K562 (cell line): ENCODE data around the gene TSSK2. TPM values are rescaled to one million over a fixed set of nuclear protein-coding genes. Genes with fewer than 3 reads are reported as not detected.

ENCODE experiments used
- CBX5 ChIP-seq: IDR thresholded peaks from 2 replicates; pipeline ENCODE4 v1.6.1; 2014; ENCODE audit warnings: low read depth, borderline replicate concordance
- MEF2A ChIP-seq: IDR thresholded peaks from 2 replicates; pipeline ENCODE4 v1.6.1; 2011; ENCODE audit warnings: low read depth, mild to moderate bottlenecking, low read length, moderate library complexity; ENCODE audit not compliant: control insufficient read depth
- NRF1 ChIP-seq, 2 experiments: fragments of 450-650 bp; IDR thresholded peaks in 1 of 2; conservative IDR thresholded peaks in 1 of 2; 2 replicates each; pipeline ENCODE4 v1.6.1; 2014; ENCODE audit warnings: mild to moderate bottlenecking in 2 of 2
- POLR2AphosphoS5 ChIP-seq: IDR thresholded peaks from 2 replicates; pipeline ENCODE4 v1.6.1; 2011; ENCODE audit warnings: mild to moderate bottlenecking, low read depth, low read length, moderate library complexity; ENCODE audit not compliant: control insufficient read depth, insufficient read depth
- SLC30A9 ChIP-seq: fragments of 250-450 bp; sonication (Bioruptor Pico); IDR thresholded peaks from 2 replicates; pipeline ENCODE4 v1.8.0; 2022; ENCODE audit warnings: mild to moderate bottlenecking, moderate library complexity
- TCF3 ChIP-seq: sonication (generic); formaldehyde crosslinking; IDR thresholded peaks from 2 replicates; pipeline ENCODE4 v1.4.0; 2020; ENCODE audit warnings: mild to moderate bottlenecking, missing genetic modification reagents
- polyA plus RNA-seq, 8 experiments: library from polyadenylated mRNA; depleted of rRNA in 4 of 8; stranded (reverse) in 5 of 8; unstranded in 3 of 8; fragments of >200 nt; fragmentation: Nextera tagmentation in 2 of 8; fragmentation: Illumina TruSeq in 1 of 8; extraction: Ambion mirVana in 2 of 8; extraction: Trizol in 1 of 8; gene quantifications; 2 replicates each; pipeline versions ENCODE4 v1.2.1 to v1.2.3, GENCODE V29; 2011 to 2014; ENCODE audit warnings: inconsistent platforms in 1 of 8, missing spikeins in 1 of 8
- total RNA-seq, 7 experiments: library from RNA; depleted of rRNA in 6 of 7; stranded (reverse); fragments of >200 nt in 6 of 7; fragmentation: Illumina TruSeq in 2 of 7; extraction: Trizol in 2 of 7; gene quantifications; 2 replicates each; pipeline versions ENCODE4 v1.2.1 to v1.2.3, GENCODE V29; 2011 to 2021; ENCODE audit warnings: low replicate concordance in 1 of 7
- TF ChIP-seq, protein P1 (sequence below), 2 experiments: fragments of 450-650 bp in 1 of 2; sonication (generic) in 1 of 2; formaldehyde crosslinking in 1 of 2; IDR thresholded peaks; 2 replicates each; pipeline versions ENCODE4 v1.7.1 to v1.9.0; 2016 to 2022; ENCODE audit warnings: inconsistent platforms in 1 of 2, mild to moderate bottlenecking in 1 of 2, missing genetic modification reagents in 1 of 2
- TF ChIP-seq, protein P2 (sequence below): fragments of 200-800 bp; sonication (Bioruptor generic); IDR thresholded peaks from 2 replicates; pipeline ENCODE4 v1.6.1; 2016; ENCODE audit warnings: missing genetic modification characterization, missing compliant biosample characterization
- TF ChIP-seq, protein P3 (sequence below): fragments of 450-650 bp; IDR thresholded peaks from 2 replicates; pipeline ENCODE4 v1.6.1; 2016; ENCODE audit warnings: borderline replicate concordance

TSSK2 gene
- total and polyA plus RNA-seq, 9 of the 15 experiments (the other 6 are each of a cell fraction or from before 2014, with no cell fraction given): 0.04 TPM; not detected in 8

DNA sequence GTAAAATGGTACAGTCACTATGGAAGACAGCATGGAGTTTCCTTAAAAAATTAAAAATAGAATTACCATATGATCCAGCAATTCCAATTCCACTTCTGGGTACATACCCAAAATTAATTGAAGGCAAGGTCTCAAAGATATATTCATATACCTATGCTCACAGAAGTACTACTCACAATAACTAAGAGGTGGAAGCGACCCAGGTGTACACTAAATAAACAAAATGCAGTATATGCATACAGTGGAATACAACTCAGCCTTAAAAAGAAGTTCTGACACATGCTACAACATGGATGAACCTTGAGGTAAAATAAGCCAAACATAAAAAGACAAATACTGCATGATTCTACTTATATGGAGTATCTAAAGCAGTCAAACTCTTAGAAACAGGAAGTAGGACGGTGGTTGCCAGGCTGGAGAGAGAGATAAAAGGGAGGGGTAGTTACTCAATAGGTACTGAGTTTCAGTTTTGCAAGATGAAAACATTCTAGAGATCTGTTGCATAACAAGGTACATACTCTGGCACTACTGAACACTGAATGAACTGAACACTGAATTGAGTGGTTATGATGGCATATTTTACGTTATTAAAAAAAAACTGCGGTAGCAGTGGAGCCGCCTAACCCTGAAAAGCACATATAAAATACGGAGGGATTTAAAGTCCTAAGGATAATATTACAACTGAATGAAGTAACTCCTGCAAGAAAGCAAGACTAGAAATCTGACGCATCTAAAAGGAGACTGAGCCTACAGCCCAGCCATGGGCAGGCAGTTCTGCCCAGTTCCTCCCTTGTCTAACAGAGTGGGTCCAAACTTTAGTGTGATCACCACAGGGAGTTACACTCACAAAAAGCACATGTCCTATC lies 21.7 kb upstream of the TSSK2 start (continued):
- TF ChIP-seq, protein P1, sequence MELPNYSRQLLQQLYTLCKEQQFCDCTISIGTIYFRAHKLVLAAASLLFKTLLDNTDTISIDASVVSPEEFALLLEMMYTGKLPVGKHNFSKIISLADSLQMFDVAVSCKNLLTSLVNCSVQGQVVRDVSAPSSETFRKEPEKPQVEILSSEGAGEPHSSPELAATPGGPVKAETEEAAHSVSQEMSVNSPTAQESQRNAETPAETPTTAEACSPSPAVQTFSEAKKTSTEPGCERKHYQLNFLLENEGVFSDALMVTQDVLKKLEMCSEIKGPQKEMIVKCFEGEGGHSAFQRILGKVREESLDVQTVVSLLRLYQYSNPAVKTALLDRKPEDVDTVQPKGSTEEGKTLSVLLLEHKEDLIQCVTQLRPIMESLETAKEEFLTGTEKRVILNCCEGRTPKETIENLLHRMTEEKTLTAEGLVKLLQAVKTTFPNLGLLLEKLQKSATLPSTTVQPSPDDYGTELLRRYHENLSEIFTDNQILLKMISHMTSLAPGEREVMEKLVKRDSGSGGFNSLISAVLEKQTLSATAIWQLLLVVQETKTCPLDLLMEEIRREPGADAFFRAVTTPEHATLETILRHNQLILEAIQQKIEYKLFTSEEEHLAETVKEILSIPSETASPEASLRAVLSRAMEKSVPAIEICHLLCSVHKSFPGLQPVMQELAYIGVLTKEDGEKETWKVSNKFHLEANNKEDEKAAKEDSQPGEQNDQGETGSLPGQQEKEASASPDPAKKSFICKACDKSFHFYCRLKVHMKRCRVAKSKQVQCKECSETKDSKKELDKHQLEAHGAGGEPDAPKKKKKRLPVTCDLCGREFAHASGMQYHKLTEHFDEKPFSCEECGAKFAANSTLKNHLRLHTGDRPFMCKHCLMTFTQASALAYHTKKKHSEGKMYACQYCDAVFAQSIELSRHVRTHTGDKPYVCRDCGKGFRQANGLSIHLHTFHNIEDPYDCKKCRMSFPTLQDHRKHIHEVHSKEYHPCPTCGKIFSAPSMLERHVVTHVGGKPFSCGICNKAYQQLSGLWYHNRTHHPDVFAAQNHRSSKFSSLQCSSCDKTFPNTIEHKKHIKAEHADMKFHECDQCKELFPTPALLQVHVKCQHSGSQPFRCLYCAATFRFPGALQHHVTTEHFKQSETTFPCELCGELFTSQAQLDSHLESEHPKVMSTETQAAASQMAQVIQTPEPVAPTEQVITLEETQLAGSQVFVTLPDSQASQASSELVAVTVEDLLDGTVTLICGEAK (IDR thresholded peaks at IDR 0.05): peak; percentile 63
- TF ChIP-seq, protein P1 (CRISPR knock-in tag; IDR thresholded peaks at IDR 0.05): no peak
- TF ChIP-seq, protein P2, sequence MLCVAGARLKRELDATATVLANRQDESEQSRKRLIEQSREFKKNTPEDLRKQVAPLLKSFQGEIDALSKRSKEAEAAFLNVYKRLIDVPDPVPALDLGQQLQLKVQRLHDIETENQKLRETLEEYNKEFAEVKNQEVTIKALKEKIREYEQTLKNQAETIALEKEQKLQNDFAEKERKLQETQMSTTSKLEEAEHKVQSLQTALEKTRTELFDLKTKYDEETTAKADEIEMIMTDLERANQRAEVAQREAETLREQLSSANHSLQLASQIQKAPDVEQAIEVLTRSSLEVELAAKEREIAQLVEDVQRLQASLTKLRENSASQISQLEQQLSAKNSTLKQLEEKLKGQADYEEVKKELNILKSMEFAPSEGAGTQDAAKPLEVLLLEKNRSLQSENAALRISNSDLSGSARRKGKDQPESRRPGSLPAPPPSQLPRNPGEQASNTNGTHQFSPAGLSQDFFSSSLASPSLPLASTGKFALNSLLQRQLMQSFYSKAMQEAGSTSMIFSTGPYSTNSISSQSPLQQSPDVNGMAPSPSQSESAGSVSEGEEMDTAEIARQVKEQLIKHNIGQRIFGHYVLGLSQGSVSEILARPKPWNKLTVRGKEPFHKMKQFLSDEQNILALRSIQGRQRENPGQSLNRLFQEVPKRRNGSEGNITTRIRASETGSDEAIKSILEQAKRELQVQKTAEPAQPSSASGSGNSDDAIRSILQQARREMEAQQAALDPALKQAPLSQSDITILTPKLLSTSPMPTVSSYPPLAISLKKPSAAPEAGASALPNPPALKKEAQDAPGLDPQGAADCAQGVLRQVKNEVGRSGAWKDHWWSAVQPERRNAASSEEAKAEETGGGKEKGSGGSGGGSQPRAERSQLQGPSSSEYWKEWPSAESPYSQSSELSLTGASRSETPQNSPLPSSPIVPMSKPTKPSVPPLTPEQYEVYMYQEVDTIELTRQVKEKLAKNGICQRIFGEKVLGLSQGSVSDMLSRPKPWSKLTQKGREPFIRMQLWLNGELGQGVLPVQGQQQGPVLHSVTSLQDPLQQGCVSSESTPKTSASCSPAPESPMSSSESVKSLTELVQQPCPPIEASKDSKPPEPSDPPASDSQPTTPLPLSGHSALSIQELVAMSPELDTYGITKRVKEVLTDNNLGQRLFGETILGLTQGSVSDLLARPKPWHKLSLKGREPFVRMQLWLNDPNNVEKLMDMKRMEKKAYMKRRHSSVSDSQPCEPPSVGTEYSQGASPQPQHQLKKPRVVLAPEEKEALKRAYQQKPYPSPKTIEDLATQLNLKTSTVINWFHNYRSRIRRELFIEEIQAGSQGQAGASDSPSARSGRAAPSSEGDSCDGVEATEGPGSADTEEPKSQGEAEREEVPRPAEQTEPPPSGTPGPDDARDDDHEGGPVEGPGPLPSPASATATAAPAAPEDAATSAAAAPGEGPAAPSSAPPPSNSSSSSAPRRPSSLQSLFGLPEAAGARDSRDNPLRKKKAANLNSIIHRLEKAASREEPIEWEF (CRISPR knock-in tag): peak; percentile 55; the same call in 1 of the 2 replicates
- 0 out of 2 replicates have a peak, but pooled peaks have one; percentile 6 for TF ChIP-seq MEF2A
- TF ChIP-seq NRF1 (conservative IDR thresholded peaks at IDR 0.05 in 1 of 2, IDR thresholded peaks at IDR 0.05 in 1 of 2): no peak
- no peak for TF ChIP-seq SLC30A9 (CRISPR knock-in tag)
- no peak for TF ChIP-seq TCF3 (CRISPR knock-in tag)
- TF ChIP-seq, protein P3, sequence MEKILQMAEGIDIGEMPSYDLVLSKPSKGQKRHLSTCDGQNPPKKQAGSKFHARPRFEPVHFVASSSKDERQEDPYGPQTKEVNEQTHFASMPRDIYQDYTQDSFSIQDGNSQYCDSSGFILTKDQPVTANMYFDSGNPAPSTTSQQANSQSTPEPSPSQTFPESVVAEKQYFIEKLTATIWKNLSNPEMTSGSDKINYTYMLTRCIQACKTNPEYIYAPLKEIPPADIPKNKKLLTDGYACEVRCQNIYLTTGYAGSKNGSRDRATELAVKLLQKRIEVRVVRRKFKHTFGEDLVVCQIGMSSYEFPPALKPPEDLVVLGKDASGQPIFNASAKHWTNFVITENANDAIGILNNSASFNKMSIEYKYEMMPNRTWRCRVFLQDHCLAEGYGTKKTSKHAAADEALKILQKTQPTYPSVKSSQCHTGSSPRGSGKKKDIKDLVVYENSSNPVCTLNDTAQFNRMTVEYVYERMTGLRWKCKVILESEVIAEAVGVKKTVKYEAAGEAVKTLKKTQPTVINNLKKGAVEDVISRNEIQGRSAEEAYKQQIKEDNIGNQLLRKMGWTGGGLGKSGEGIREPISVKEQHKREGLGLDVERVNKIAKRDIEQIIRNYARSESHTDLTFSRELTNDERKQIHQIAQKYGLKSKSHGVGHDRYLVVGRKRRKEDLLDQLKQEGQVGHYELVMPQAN: no peak
- TF ChIP-seq POLR2AphosphoS5: peak; percentile 81
- TF ChIP-seq CBX5: no peak
